Measurements from ENCODE around the gene RNF103.
"Not testable (repeated sequence)": the region's sequence is repeated elsewhere in the genome, so short reads cannot be mapped to it uniquely, and the experiment has no call there.

GRCh38 chr2:86589701-86590100 lies 34.0 kb downstream of the RNF103 start:
- TF ChIP-seq, protein P1, sequence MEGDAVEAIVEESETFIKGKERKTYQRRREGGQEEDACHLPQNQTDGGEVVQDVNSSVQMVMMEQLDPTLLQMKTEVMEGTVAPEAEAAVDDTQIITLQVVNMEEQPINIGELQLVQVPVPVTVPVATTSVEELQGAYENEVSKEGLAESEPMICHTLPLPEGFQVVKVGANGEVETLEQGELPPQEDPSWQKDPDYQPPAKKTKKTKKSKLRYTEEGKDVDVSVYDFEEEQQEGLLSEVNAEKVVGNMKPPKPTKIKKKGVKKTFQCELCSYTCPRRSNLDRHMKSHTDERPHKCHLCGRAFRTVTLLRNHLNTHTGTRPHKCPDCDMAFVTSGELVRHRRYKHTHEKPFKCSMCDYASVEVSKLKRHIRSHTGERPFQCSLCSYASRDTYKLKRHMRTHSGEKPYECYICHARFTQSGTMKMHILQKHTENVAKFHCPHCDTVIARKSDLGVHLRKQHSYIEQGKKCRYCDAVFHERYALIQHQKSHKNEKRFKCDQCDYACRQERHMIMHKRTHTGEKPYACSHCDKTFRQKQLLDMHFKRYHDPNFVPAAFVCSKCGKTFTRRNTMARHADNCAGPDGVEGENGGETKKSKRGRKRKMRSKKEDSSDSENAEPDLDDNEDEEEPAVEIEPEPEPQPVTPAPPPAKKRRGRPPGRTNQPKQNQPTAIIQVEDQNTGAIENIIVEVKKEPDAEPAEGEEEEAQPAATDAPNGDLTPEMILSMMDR (IDR thresholded peaks at IDR 0.05), result not testable (repeated sequence)
- not testable (repeated sequence) for TF ChIP-seq POLR2AphosphoS5, POLR2A (IDR thresholded peaks at IDR 0.05)

Measured in breast epithelium (tissue), 3 donors.